HepG2 (cell line): Measurements from ENCODE around the gene ITIH2. TPM values are rescaled to one million over a fixed set of nuclear protein-coding genes. Genes with fewer than 3 reads are reported as not detected.
A peak's percentile ranks its signal among the peaks of the same experiment; 100 is the strongest.

Experiments
- ARHGAP35 ChIP-seq: sonication (generic); formaldehyde crosslinking; IDR thresholded peaks from 2 replicates; pipeline ENCODE4 v1.9.0; 2022; ENCODE audit warnings: mild to moderate bottlenecking, inconsistent platforms, moderate library complexity, missing genetic modification reagents, borderline replicate concordance
- IRF2 ChIP-seq: IDR thresholded peaks from 2 replicates; pipeline ENCODE4 v1.6.1; 2018; ENCODE audit warnings: missing genetic modification reagents, missing compliant biosample characterization
- MEIS2 ChIP-seq: sonication (generic); formaldehyde crosslinking; IDR thresholded peaks from 2 replicates; pipeline ENCODE4 v1.9.0; 2021; ENCODE audit warnings: mild to moderate bottlenecking, missing genetic modification reagents
- NR2C2 ChIP-seq: sonication (generic); formaldehyde crosslinking; IDR thresholded peaks from 2 replicates; pipeline ENCODE4 v1.4.0; 2020; ENCODE audit warnings: missing genetic modification reagents, mild to moderate bottlenecking, moderate library complexity, borderline replicate concordance
- PBX3 ChIP-seq: sonication (generic); formaldehyde crosslinking; IDR thresholded peaks from 2 replicates; pipeline ENCODE4 v1.8.1; 2023; ENCODE audit warnings: missing genetic modification reagents, inconsistent platforms, borderline replicate concordance
- REPIN1 ChIP-seq: sonication (generic); formaldehyde crosslinking; IDR thresholded peaks from 2 replicates; pipeline ENCODE4 v1.8.0; 2022; ENCODE audit warnings: missing genetic modification reagents, low read depth, mild to moderate bottlenecking, borderline replicate concordance
- SALL1 ChIP-seq: sonication (generic); formaldehyde crosslinking; IDR thresholded peaks from 2 replicates; pipeline ENCODE4 v1.8.0; 2022; ENCODE audit warnings: mild to moderate bottlenecking, missing genetic modification reagents
- STAT6 ChIP-seq: sonication (generic); formaldehyde crosslinking; IDR thresholded peaks from 2 replicates; pipeline ENCODE4 v1.4.0; 2020; ENCODE audit warnings: missing genetic modification reagents, mild to moderate bottlenecking, borderline replicate concordance
- ZBTB7A ChIP-seq: sonication (generic); formaldehyde crosslinking; IDR thresholded peaks from 2 replicates; pipeline ENCODE4 v1.8.0; 2022; ENCODE audit warnings: mild to moderate bottlenecking, missing genetic modification reagents
- ZNF101 ChIP-seq: sonication (generic); formaldehyde crosslinking; IDR thresholded peaks from 2 replicates; pipeline ENCODE4 v1.4.0; 2020; ENCODE audit warnings: mild to moderate bottlenecking, low read depth, missing genetic modification reagents, borderline replicate concordance
- ZXDC ChIP-seq: sonication (generic); formaldehyde crosslinking; IDR thresholded peaks from 2 replicates; pipeline ENCODE4 v1.5.0; 2020; ENCODE audit warnings: mild to moderate bottlenecking, missing genetic modification reagents
- polyA plus RNA-seq, 8 experiments: library from polyadenylated mRNA; depleted of rRNA in 3 of 8; stranded (reverse) in 7 of 8; unstranded in 1 of 8; fragments of >200 nt; fragmentation: Illumina TruSeq in 4 of 8; extraction: Trizol in 4 of 8; gene quantifications; 2 replicates each; pipeline versions ENCODE4 v1.2.1 to v1.2.3, GENCODE V29; 2011 to 2016; ENCODE audit warnings: low read depth in 4 of 8, missing spikeins in 1 of 8, mixed read lengths in 1 of 8; ENCODE audit not compliant: insufficient read depth in 1 of 8
- total RNA-seq, 5 experiments: library from RNA; depleted of rRNA; stranded (reverse); fragments of >200 nt; fragmentation: Illumina TruSeq; extraction: Trizol; gene quantifications; 2 replicates each; pipeline ENCODE4 v1.2.3, GENCODE V29; 2016; ENCODE audit warnings: low read depth in 1 of 5
- TF ChIP-seq, protein P1 (sequence below): sonication (generic); formaldehyde crosslinking; IDR thresholded peaks from 2 replicates; pipeline ENCODE4 v1.4.0; 2020; ENCODE audit warnings: mild to moderate bottlenecking, missing genetic modification reagents
- TF ChIP-seq, protein P2 (sequence below): sonication (generic); formaldehyde crosslinking; IDR thresholded peaks from 2 replicates; pipeline ENCODE4 v1.4.0; 2020; ENCODE audit warnings: mild to moderate bottlenecking, missing genetic modification reagents
- TF ChIP-seq, protein P3 (sequence below): sonication (generic); formaldehyde crosslinking; IDR thresholded peaks from 2 replicates; pipeline ENCODE4 v1.4.0; 2020; ENCODE audit warnings: missing genetic modification reagents, borderline replicate concordance

The ITIH2 gene
- total and polyA plus RNA-seq, 2 of the 13 experiments (the other 11 are each of a cell fraction or from before 2014, with no cell fraction given), result 1,197 to 1,427 TPM

DNA sequence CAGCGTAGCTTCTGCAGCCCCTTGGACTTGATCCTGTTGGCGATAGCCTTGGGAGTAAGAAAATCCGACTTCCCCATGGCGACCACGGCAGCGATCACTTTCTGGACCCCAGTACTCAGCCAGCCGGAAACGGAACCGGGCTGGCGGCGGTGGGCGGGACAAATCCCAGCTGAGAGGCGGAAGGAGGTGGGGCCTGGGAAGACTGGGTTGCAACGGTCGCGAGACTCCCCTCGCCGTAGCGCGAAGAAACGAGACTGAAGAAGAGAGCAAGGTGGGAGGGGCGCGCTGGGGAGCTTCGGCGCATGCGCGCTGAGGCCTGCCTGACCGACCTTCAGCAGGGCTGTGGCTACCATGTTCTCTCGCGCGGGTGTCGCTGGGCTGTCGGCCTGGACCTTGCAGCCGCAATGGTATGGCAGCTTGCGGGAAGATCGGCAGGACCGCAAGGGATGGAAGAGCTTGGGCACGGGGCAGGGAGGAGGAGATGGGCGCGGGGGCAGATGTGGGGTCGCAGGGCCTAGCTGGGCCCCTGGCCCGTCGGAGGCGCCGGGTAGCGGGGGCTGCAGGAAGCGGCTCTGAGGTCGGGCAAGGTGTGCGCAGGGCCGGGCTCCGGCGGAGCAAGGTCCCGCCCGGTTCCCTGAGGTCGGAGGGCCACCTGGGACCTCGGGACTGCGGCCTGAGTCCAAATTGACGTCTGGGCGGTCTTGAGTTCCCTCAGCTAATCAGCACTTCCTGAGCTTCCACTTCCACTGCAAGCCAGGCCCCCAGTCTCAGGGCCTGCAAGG, 84.9 kb downstream of the ITIH2 start, which contains the start of the genes ATP5F1C and KIN (continued):
- TF ChIP-seq ZXDC (CRISPR knock-in tag) (no peak), ZNF101 (no peak), MEIS2 (CRISPR knock-in tag) (peak; percentile 33; the same call in 1 of the 2 replicates), STAT6 (CRISPR knock-in tag) (no peak), ARHGAP35 (CRISPR knock-in tag) (no peak), REPIN1 (peak; percentile 70; the same call in 1 of the 2 replicates), ZBTB7A (CRISPR knock-in tag) (peak; percentile 66; the same call in 1 of the 2 replicates), PBX3 (no peak), IRF2 (peak; percentile 75), NR2C2 (CRISPR knock-in tag) (no peak; the same call in 1 of the 2 replicates), SALL1 (CRISPR knock-in tag) (peak; percentile 75)
- TF ChIP-seq, protein P1, sequence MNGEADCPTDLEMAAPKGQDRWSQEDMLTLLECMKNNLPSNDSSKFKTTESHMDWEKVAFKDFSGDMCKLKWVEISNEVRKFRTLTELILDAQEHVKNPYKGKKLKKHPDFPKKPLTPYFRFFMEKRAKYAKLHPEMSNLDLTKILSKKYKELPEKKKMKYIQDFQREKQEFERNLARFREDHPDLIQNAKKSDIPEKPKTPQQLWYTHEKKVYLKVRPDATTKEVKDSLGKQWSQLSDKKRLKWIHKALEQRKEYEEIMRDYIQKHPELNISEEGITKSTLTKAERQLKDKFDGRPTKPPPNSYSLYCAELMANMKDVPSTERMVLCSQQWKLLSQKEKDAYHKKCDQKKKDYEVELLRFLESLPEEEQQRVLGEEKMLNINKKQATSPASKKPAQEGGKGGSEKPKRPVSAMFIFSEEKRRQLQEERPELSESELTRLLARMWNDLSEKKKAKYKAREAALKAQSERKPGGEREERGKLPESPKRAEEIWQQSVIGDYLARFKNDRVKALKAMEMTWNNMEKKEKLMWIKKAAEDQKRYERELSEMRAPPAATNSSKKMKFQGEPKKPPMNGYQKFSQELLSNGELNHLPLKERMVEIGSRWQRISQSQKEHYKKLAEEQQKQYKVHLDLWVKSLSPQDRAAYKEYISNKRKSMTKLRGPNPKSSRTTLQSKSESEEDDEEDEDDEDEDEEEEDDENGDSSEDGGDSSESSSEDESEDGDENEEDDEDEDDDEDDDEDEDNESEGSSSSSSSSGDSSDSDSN, result peak; percentile 95
- TF ChIP-seq, protein P2, sequence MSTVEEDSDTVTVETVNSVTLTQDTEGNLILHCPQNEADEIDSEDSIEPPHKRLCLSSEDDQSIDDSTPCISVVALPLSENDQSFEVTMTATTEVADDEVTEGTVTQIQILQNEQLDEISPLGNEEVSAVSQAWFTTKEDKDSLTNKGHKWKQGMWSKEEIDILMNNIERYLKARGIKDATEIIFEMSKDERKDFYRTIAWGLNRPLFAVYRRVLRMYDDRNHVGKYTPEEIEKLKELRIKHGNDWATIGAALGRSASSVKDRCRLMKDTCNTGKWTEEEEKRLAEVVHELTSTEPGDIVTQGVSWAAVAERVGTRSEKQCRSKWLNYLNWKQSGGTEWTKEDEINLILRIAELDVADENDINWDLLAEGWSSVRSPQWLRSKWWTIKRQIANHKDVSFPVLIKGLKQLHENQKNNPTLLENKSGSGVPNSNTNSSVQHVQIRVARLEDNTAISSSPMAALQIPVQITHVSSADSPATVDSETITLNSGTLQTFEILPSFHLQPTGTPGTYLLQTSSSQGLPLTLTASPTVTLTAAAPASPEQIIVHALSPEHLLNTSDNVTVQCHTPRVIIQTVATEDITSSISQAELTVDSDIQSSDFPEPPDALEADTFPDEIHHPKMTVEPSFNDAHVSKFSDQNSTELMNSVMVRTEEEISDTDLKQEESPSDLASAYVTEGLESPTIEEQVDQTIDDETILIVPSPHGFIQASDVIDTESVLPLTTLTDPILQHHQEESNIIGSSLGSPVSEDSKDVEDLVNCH, result no peak
- TF ChIP-seq, protein P3, sequence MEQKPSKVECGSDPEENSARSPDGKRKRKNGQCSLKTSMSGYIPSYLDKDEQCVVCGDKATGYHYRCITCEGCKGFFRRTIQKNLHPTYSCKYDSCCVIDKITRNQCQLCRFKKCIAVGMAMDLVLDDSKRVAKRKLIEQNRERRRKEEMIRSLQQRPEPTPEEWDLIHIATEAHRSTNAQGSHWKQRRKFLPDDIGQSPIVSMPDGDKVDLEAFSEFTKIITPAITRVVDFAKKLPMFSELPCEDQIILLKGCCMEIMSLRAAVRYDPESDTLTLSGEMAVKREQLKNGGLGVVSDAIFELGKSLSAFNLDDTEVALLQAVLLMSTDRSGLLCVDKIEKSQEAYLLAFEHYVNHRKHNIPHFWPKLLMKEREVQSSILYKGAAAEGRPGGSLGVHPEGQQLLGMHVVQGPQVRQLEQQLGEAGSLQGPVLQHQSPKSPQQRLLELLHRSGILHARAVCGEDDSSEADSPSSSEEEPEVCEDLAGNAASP (CRISPR knock-in tag), result peak; percentile 30; the same call in 1 of the 2 replicates
